ENCODE data around the gene PRMT5.
A peak's percentile ranks its signal among the peaks of the same experiment; 100 is the strongest.

Gene PRMT5

DNA sequence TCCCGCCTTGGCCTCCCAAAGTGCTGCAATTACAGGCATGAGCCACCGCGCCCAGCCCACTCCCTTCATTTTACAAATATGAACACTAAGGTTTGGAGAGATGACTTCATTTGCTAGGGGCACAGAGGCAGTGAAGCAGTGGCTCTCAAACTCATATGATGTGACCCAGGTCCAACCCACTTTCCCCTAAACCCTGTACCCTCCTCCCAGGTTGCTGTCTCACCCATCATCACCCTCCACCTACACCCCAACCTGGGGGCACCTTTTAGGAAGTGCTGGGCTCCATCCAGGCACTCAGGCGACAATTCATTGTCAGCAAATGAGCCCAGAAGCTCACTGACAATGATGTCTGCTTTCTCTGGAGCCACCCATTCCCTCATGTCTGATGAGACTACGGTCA lies 5.4 kb downstream of the PRMT5 start:
- Histone ChIP-seq H2BK12ac (ENCODE audit: low read length) (no peak overlapping the region), H3K79me1 (ENCODE audit: low read depth, low read length) (no peaks in the 10 kb centered on the region), H3K14ac (ENCODE audit: low read length) (no peak overlapping the region), H3K36me3 (replicated peaks in 1 of 2; ENCODE audit: control insufficient read depth in 2 of 2, insufficient read depth in 2 of 2, low read length in 2 of 2) (peaks cover 52 to 81% of the 10 kb centered on the region in 2 donors), H3K27me3 (ENCODE audit: control insufficient read depth in 3 of 3, insufficient read depth in 3 of 3, low read depth in 1 of 3, low read length in 3 of 3) (no peaks in the 10 kb centered on the region), H4K91ac (ENCODE audit: low read depth, low read length, poor library complexity) (no peak overlapping the region), H3K23ac (ENCODE audit: low read depth, low read length, poor library complexity) (no peak overlapping the region), H3K27ac (replicated peaks; ENCODE audit: low read length) (no peak overlapping the region), H3K4me1 (ENCODE audit: control insufficient read depth in 2 of 2, insufficient read depth in 1 of 2, low read depth in 1 of 2, low read length in 2 of 2) (peaks cover 8 to 10% of the 10 kb centered on the region in 2 donors), H2BK5ac (ENCODE audit: low read length) (no peak overlapping the region), H2BK120ac (ENCODE audit: low read depth, low read length) (no peak overlapping the region), H3K4me2 (ENCODE audit: insufficient read depth, low read length, poor library complexity, severe bottlenecking) (no peak overlapping the region), H3K9ac (ENCODE audit: low read depth, low read length, poor library complexity) (no peak overlapping the region), H2BK15ac (ENCODE audit: low read length) (no peak overlapping the region), H3K4ac (ENCODE audit: low read length) (no peak overlapping the region), H4K8ac (ENCODE audit: low read depth, low read length) (no peak overlapping the region), H3K9me3 (replicated peaks in 1 of 2; ENCODE audit: control insufficient read depth in 2 of 2, insufficient read depth in 1 of 2, low read depth in 1 of 2, low read length in 2 of 2) (no peaks in the 10 kb centered on the region), H2AFZ (ENCODE audit: low read length) (no peak overlapping the region), H3K18ac (ENCODE audit: low read length) (no peak overlapping the region), H3K4me3 (ENCODE audit: low read length in 2 of 2) (no peak overlapping the region), H2AK5ac (ENCODE audit: low read depth, low read length) (no peak overlapping the region)
- no CpG with 5 or more reads among the region's 5 CpGs for whole genome bisulfite sequencing, 2 donors (ENCODE audit: extremely low coverage in 2 of 2, insufficient read length in 2 of 2, insufficient replicate concordance in 1 of 2)
- DNase-seq (ENCODE audit: low spot score), result no peak

DNA sequence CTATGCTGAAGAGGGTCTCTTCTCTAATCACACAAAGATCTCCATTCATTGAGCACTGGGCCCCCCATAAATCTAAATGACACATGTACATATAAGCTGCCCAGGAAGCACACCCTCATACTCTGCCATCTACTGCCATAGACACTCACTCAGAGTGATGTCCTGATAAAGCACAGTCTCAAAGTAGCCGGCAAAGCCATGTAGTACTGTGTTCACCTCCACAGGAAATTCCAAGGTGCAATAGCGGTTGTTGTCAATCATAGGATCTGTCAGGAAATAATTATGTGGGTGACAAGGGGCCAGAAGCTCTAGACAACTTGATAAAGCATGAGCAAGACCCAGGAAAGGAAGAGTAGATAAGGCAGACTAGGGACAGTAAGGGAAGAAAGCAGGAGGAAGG lies 6.9 kb downstream of the PRMT5 start:
- Histone ChIP-seq H3K9ac (ENCODE audit: low read depth, low read length, poor library complexity) (no peak overlapping the region), H3K23ac (ENCODE audit: low read depth, low read length, poor library complexity) (no peak overlapping the region), H3K36me3 (replicated peaks in 1 of 2; ENCODE audit: control insufficient read depth in 2 of 2, insufficient read depth in 2 of 2, low read length in 2 of 2) (peaks cover 50 to 79% of the 10 kb centered on the region in 2 donors), H3K4ac (ENCODE audit: low read length) (no peak overlapping the region), H2BK12ac (ENCODE audit: low read length) (no peak overlapping the region), H2BK15ac (ENCODE audit: low read length) (no peak overlapping the region), H3K27ac (replicated peaks; ENCODE audit: low read length) (no peak overlapping the region), H2AK5ac (ENCODE audit: low read depth, low read length) (no peak overlapping the region), H4K8ac (ENCODE audit: low read depth, low read length) (no peak overlapping the region), H3K9me3 (replicated peaks in 1 of 2; ENCODE audit: control insufficient read depth in 2 of 2, insufficient read depth in 1 of 2, low read depth in 1 of 2, low read length in 2 of 2) (no peaks in the 10 kb centered on the region), H3K79me1 (ENCODE audit: low read depth, low read length) (no peaks in the 10 kb centered on the region), H2AFZ (ENCODE audit: low read length) (no peak overlapping the region), H3K27me3 (ENCODE audit: control insufficient read depth in 3 of 3, insufficient read depth in 3 of 3, low read depth in 1 of 3, low read length in 3 of 3) (no peaks in the 10 kb centered on the region), H4K91ac (ENCODE audit: low read depth, low read length, poor library complexity) (no peak overlapping the region), H3K4me3 (ENCODE audit: low read length in 2 of 2) (no peak overlapping the region), H3K18ac (ENCODE audit: low read length) (no peak overlapping the region), H2BK5ac (ENCODE audit: low read length) (no peak overlapping the region), H2BK120ac (ENCODE audit: low read depth, low read length) (no peak overlapping the region), H3K4me2 (ENCODE audit: insufficient read depth, low read length, poor library complexity, severe bottlenecking) (no peak overlapping the region), H3K14ac (ENCODE audit: low read length) (no peak overlapping the region), H3K4me1 (ENCODE audit: control insufficient read depth in 2 of 2, insufficient read depth in 1 of 2, low read depth in 1 of 2, low read length in 2 of 2) (peaks cover 6% of the 10 kb centered on the region in 2 donors)
- no peak for DNase-seq (ENCODE audit: low spot score)
- WGBS, 2 donors (ENCODE audit: extremely low coverage in 2 of 2, insufficient read length in 2 of 2, insufficient replicate concordance in 1 of 2), result no CpG with 5 or more reads among the region's 2 CpGs

DNA sequence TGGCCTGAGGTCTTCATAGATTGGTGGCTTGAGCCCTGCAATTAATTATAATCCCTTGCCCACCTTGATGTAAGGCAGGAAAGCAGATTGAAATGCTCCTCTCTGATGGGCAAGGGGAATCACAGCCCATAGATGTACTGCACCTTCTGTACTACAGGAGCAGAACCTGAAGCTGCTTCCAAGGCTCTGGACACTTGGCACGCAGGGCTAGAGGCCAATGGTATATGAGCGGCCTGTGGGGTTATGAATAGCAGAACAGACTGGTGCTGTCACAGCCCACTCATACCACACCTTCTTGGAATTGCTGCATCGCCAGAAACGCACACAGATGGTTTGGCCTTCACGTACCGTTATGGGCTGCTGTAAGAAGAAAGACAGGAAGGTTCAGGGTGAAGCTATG lies 8.5 kb downstream of the PRMT5 start:
- Histone ChIP-seq H4K91ac (ENCODE audit: low read depth, low read length, poor library complexity) (no peak overlapping the region), H3K23ac (ENCODE audit: low read depth, low read length, poor library complexity) (no peak overlapping the region), H3K79me1 (ENCODE audit: low read depth, low read length) (peaks cover 3% of the 10 kb centered on the region), H2AK5ac (ENCODE audit: low read depth, low read length) (no peak overlapping the region), H3K4ac (ENCODE audit: low read length) (no peak overlapping the region), H2AFZ (ENCODE audit: low read length) (no peak overlapping the region), H4K8ac (ENCODE audit: low read depth, low read length) (no peak overlapping the region), H3K27ac (replicated peaks; ENCODE audit: low read length) (no peak overlapping the region), H2BK12ac (ENCODE audit: low read length) (no peak overlapping the region), H2BK5ac (ENCODE audit: low read length) (no peak overlapping the region), H3K4me3 (ENCODE audit: low read length in 2 of 2) (peak overlapping the region in 1 of 2 donors; percentile 65), H3K18ac (ENCODE audit: low read length) (no peak overlapping the region), H3K9ac (ENCODE audit: low read depth, low read length, poor library complexity) (no peak overlapping the region), H3K4me2 (ENCODE audit: insufficient read depth, low read length, poor library complexity, severe bottlenecking) (no peak overlapping the region), H2BK15ac (ENCODE audit: low read length) (no peak overlapping the region), H2BK120ac (ENCODE audit: low read depth, low read length) (no peak overlapping the region), H3K27me3 (ENCODE audit: control insufficient read depth in 3 of 3, insufficient read depth in 3 of 3, low read depth in 1 of 3, low read length in 3 of 3) (no peaks in the 10 kb centered on the region), H3K36me3 (replicated peaks in 1 of 2; ENCODE audit: control insufficient read depth in 2 of 2, insufficient read depth in 2 of 2, low read length in 2 of 2) (peaks cover 38 to 79% of the 10 kb centered on the region in 2 donors), H3K4me1 (ENCODE audit: control insufficient read depth in 2 of 2, insufficient read depth in 1 of 2, low read depth in 1 of 2, low read length in 2 of 2) (peaks cover 6% of the 10 kb centered on the region in 2 donors), H3K14ac (ENCODE audit: low read length) (no peak overlapping the region), H3K9me3 (replicated peaks in 1 of 2; ENCODE audit: control insufficient read depth in 2 of 2, insufficient read depth in 1 of 2, low read depth in 1 of 2, low read length in 2 of 2) (no peaks in the 10 kb centered on the region)
- WGBS, 2 donors (ENCODE audit: extremely low coverage in 2 of 2, insufficient read length in 2 of 2, insufficient replicate concordance in 1 of 2), result no CpG with 5 or more reads among the region's 6 CpGs
- no peak for DNase-seq (ENCODE audit: low spot score)

DNA sequence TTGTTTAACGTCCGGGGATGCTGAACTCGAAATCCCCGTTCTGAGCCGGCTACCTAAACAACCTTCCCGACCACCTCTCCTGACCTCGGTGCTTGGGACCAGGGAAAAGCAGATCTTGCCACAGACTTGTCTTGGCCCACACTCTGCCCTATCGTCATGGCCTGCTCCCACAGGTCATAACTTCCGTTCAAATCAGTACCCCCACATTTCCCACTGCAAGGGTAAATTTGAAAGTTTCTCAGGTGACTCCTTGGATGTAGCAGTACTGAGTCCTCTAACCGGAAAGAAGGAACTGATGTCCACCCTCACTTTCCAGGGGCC lies 9.6 kb downstream of the PRMT5 start:
- Histone ChIP-seq H3K18ac (ENCODE audit: low read length) (peak overlapping the region; percentile 9), H3K9ac (ENCODE audit: low read depth, low read length, poor library complexity) (peak overlapping the region; percentile 71), H3K79me1 (ENCODE audit: low read depth, low read length) (peaks cover 3% of the 10 kb centered on the region), H3K36me3 (replicated peaks in 1 of 2; ENCODE audit: control insufficient read depth in 2 of 2, insufficient read depth in 2 of 2, low read length in 2 of 2) (peaks cover 35 to 76% of the 10 kb centered on the region in 2 donors), H3K9me3 (replicated peaks in 1 of 2; ENCODE audit: control insufficient read depth in 2 of 2, insufficient read depth in 1 of 2, low read depth in 1 of 2, low read length in 2 of 2) (no peaks in the 10 kb centered on the region), H2AK5ac (ENCODE audit: low read depth, low read length) (no peak overlapping the region), H4K8ac (ENCODE audit: low read depth, low read length) (no peak overlapping the region), H2AFZ (ENCODE audit: low read length) (peak overlapping the region; percentile 53), H3K14ac (ENCODE audit: low read length) (no peak overlapping the region), H2BK120ac (ENCODE audit: low read depth, low read length) (no peak overlapping the region), H2BK12ac (ENCODE audit: low read length) (no peak overlapping the region), H3K27ac (replicated peaks; ENCODE audit: low read length) (peak overlapping the region; percentile 71), H3K23ac (ENCODE audit: low read depth, low read length, poor library complexity) (no peak overlapping the region), H3K4ac (ENCODE audit: low read length) (no peak overlapping the region), H3K4me2 (ENCODE audit: insufficient read depth, low read length, poor library complexity, severe bottlenecking) (peak overlapping the region; percentile 63), H2BK5ac (ENCODE audit: low read length) (no peak overlapping the region), H2BK15ac (ENCODE audit: low read length) (no peak overlapping the region), H3K4me3 (ENCODE audit: low read length in 2 of 2) (peak overlapping the region; percentile 32 to 56), H3K4me1 (ENCODE audit: control insufficient read depth in 2 of 2, insufficient read depth in 1 of 2, low read depth in 1 of 2, low read length in 2 of 2) (peaks cover 6% of the 10 kb centered on the region in 2 donors), H3K27me3 (ENCODE audit: control insufficient read depth in 3 of 3, insufficient read depth in 3 of 3, low read depth in 1 of 3, low read length in 3 of 3) (no peaks in the 10 kb centered on the region), H4K91ac (ENCODE audit: low read depth, low read length, poor library complexity) (no peak overlapping the region)
- DNase-seq (ENCODE audit: low spot score), result no peak
- WGBS, 2 donors (ENCODE audit: extremely low coverage in 2 of 2, insufficient read length in 2 of 2, insufficient replicate concordance in 1 of 2), result no CpG with 5 or more reads among the region's 10 CpGs

Measured in neuronal stem cell (in vitro differentiated cells).